SJSA1 (cell line): ENCODE results near the gene HOPX. TPM values are rescaled to one million over a fixed set of nuclear protein-coding genes. Genes with fewer than 3 reads are reported as not detected.
"Not testable (repeated sequence)": the region's sequence is repeated elsewhere in the genome, so short reads cannot be mapped to it uniquely, and the experiment has no call there.

ENCODE experiments used
- DNase-seq, 2 experiments: peaks; one replicate each; pipeline ENCODE4 v3.0.0-alpha.2; 2015 to 2020; ENCODE audit warnings: low spot score in 2 of 2, low read depth in 1 of 2
- H3K27ac ChIP-seq: fragments of 250-450 bp; sonication (Bioruptor Pico); 2 replicates; pipeline ENCODE4 v1.5.1; 2020; ENCODE audit warnings: mild to moderate bottlenecking, moderate library complexity
- H3K27me3 ChIP-seq: fragments of 250-450 bp; sonication (Bioruptor Pico); replicated peaks from 2 replicates; pipeline ENCODE4 v1.5.1; 2020; ENCODE audit warnings: mild to moderate bottlenecking, moderate library complexity
- H3K36me3 ChIP-seq: fragments of 250-450 bp; sonication (Bioruptor Pico); 2 replicates; pipeline ENCODE4 v1.5.1; 2020; ENCODE audit warnings: mild to moderate bottlenecking
- H3K4me1 ChIP-seq: fragments of 250-450 bp; sonication (Bioruptor Pico); replicated peaks from 2 replicates; pipeline ENCODE4 v1.6.1; 2021; ENCODE audit warnings: mild to moderate bottlenecking
- H3K4me3 ChIP-seq: fragments of 250-450 bp; sonication (Bioruptor Pico); 2 replicates; pipeline ENCODE4 v1.5.1; 2020; ENCODE audit warnings: mild to moderate bottlenecking
- H3K9me3 ChIP-seq: fragments of 250-450 bp; sonication (Bioruptor Pico); replicated peaks from 2 replicates; pipeline ENCODE4 v1.5.1; 2020; ENCODE audit warnings: mild to moderate bottlenecking
- total RNA-seq: library from RNA; depleted of rRNA; stranded (reverse); fragments of >200 nt; shearing (Covaris generic); gene quantifications from 2 replicates; pipeline ENCODE4 v1.2.3, GENCODE V29; 2014

HOPX gene
- total RNA-seq, 1 experiment from 2014 or later = 4.3 TPM

DNA sequence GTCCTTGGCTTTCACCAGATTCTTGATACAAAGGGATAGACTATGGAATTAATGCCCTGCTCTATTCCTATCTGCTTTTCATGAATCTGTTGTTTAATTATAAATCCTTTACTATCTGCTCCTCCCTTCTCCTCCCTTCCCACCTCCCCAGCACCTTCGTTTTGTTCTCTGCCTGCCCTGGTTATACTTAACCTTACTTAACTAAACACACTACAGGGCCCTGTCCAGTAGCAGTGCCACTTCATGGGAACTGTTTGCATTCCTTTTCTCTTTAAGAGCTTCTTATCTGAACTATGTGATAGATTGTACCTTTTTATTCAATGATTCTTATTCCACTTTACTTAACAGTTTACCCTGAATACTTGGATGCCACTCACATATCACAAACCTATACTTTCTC, 830 bp downstream of the HOPX start:
- Histone ChIP-seq H3K4me3 (no peak overlapping the region), H3K27ac (no peak overlapping the region), H3K27me3 (0 out of 2 replicates have a peak, but pooled peaks cover 3% of the 10 kb centered on the region), H3K4me1 (peaks cover 16% of the 10 kb centered on the region), H3K36me3 (no peaks in the 10 kb centered on the region), H3K9me3 (no peaks in the 10 kb centered on the region)
- DNase-seq = no peak

DNA sequence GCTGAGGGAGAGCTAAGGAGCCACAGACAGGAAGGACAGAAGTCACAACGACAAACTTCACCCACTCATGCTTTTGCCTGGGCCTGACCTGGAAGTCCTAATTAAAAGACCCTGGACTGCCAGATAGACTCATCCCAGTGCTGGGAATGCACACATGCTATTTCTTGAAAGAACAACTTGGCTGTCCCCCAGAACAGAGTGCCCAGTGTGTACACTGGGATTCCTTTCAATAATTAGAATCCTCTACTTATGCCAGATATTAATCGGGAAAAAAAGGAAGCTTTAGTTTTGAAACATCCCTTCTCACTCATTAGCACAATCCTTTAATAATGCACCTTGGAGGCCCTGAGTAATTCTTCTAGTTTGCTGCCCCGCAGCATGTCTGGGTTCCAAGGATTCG, 3.4 kb downstream of the HOPX start:
- H3K27ac ChIP-seq = no peak overlapping the region
- H3K4me3 ChIP-seq = no peak overlapping the region
- no peaks in the 10 kb centered on the region for H3K4me1 ChIP-seq
- H3K27me3 ChIP-seq = 0 out of 2 replicates have a peak, but pooled peaks cover 3% of the 10 kb centered on the region
- H3K36me3 ChIP-seq = no peaks in the 10 kb centered on the region
- no peaks in the 10 kb centered on the region for H3K9me3 ChIP-seq
- no peak for DNase-seq

DNA sequence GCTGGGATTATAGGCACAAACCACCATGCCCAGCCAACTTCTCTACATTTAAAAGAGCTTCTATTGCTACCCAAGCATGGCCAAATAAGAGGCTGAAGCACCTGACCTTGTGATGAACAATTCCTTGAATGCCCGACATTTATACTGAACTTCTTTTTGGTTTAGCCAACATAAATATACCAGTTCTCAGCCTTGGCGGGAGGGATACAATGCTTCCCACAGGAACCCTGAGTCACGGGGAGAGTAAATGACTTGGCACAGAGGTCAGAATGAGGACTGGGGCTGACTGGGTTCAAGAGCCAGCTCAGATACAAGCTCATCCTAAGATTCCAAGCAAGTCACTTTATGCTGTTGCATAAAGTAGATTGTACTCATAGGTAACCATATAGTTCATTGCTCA, 6.1 kb downstream of the HOPX start:
- H3K4me3 ChIP-seq = no peak overlapping the region
- no peak overlapping the region for H3K27ac ChIP-seq
- DNase-seq = peak in 1 of 2 experiments; percentile 21
- no peaks in the 10 kb centered on the region for H3K27me3 ChIP-seq
- H3K9me3 ChIP-seq = no peaks in the 10 kb centered on the region
- no peaks in the 10 kb centered on the region for H3K36me3 ChIP-seq
- no peaks in the 10 kb centered on the region for H3K4me1 ChIP-seq

DNA sequence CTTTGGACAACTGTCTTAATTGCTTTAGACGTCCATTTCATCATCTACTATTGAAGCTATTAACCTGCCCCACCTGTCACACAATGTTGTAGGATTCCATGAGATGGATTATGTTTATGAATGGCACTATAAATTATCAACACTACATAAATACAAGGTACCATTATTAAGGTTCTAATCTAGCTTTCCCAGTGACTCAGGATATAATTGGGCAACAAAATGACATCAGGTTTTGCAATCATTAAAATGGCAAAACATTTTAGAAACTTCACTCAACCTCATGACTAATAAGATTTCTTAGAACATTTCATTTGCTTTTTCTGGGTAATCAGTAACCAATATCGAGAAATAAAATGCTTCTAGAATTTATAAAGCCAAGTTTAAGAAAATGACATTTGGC, 9.2 kb downstream of the HOPX start:
- Histone ChIP-seq H3K36me3 (no peaks in the 10 kb centered on the region), H3K9me3 (peaks cover 4% of the 10 kb centered on the region; the same call in 1 of the 2 replicates), H3K27me3 (no peaks in the 10 kb centered on the region), H3K4me1 (no peaks in the 10 kb centered on the region), H3K27ac (no peak overlapping the region), H3K4me3 (no peak overlapping the region)
- DNase-seq = no peak

DNA sequence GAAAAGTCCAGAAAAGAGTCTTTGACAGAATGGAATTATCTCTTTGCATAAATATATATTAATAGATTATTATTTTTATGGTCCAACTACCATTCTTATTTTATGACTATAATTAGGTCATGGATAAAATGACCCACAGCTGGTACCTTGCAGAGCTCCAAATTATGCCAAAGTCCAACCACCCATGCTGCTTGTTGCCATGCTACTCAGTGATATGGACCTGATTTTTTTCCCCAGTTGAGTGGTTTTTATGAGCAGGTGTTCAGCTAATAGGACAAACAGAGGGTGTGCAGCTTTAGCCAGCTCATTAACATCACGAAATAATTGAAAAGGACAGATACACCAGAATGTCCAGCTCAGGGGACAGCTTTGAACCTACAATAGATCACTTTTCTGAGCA, 9.7 kb downstream of the HOPX start:
- no peaks in the 10 kb centered on the region for H3K27me3 ChIP-seq
- H3K9me3 ChIP-seq = peaks cover 4% of the 10 kb centered on the region; the same call in 1 of the 2 replicates
- H3K36me3 ChIP-seq = no peaks in the 10 kb centered on the region
- H3K4me3 ChIP-seq = no peak overlapping the region
- H3K4me1 ChIP-seq = no peaks in the 10 kb centered on the region
- no peak for DNase-seq
- no peak overlapping the region for H3K27ac ChIP-seq

DNA sequence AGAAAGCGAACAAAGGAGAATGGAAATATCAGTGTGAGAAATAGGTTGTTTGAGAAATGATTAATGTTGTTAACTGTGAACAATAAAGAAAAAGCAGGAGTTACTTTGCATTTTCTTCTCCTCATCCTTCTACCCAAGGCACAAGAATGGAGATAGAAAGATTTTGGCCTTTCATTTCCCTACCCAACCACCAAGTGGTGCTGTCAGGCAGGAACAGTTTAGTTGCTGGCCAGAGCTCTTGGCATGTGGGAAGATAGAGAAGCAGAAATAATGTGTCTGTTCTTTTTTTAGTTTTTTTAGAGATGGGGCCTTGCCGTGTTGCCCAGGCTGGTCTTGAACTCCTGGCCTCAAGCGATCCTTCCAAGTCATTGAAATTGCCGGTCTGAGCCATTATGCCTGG, 12.8 kb downstream of the HOPX start:
- Histone ChIP-seq H3K9me3 (peaks cover 4% of the 10 kb centered on the region; the same call in 1 of the 2 replicates), H3K27ac (no peak overlapping the region), H3K4me3 (no peak overlapping the region), H3K27me3 (no peaks in the 10 kb centered on the region), H3K4me1 (no peaks in the 10 kb centered on the region), H3K36me3 (no peaks in the 10 kb centered on the region)
- no peak for DNase-seq

DNA sequence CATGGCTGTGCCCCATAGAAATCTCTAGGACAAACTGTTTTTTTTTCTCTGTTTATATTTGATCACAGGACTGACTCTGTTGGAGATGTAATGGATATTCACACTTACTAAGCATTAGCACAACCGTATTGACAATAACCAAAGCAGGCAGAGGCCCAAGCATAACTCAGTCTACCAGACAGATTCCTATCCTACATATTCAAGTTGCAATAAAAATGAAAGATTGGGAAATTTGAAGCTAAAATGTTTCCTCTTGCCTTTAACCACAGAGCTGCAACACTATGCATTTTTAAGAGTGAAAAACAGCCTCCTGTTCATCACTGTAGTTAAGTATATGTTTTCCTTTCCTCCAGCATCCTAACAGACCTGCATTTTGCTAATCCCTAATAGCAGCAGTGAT, 13.7 kb downstream of the HOPX start:
- H3K27me3 ChIP-seq, H3K4me3 ChIP-seq, H3K4me1 ChIP-seq, DNase-seq, H3K36me3 ChIP-seq, H3K9me3 ChIP-seq, H3K27ac ChIP-seq: not testable (repeated sequence)

DNA sequence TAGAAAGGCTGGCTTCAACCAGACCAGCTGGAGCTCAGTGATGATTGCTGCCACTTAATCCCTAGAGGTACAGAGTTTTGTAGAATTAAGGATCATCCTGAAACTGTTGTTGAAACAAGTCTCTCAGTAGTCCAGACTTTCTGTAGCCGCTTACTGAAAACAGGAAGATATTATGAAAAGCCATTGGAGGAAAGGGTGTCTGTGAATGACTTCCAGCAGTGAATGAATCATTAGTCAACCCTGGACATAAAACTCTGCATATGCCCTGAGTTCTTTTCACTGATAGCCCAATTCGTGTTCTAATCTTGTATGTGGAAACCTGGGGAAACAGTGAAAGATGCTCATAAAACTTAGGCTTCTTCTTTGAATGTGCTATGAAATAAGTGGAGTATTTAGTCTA, 14.8 kb downstream of the HOPX start:
- Histone ChIP-seq H3K27me3 (no peaks in the 10 kb centered on the region), H3K4me3 (no peak overlapping the region), H3K9me3 (peaks cover 4% of the 10 kb centered on the region; the same call in 1 of the 2 replicates), H3K27ac (no peak overlapping the region), H3K36me3 (no peaks in the 10 kb centered on the region), H3K4me1 (no peaks in the 10 kb centered on the region)
- DNase-seq = no peak

DNA sequence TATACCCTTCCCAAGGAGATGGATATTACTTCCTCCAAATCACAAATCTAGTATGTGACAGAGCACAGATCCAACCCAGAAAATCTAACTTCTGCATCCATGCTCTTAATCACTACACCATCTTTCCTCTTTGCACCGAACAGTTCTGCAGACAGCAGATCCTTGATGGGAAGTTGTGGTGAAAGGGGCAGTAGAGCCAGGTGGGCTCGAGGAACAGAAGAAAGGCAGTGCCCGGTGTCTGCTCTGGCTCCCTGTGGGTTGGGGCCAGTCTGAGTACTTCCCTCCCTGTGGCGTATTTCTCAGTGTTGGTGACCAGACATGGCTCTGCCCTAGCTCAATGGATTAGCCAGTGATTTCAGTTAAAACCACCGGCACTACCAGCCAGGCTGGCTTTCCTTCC, 15.3 kb downstream of the HOPX start:
- no peak for DNase-seq
- H3K27me3 ChIP-seq = no peaks in the 10 kb centered on the region
- H3K9me3 ChIP-seq = peaks cover 4% of the 10 kb centered on the region; the same call in 1 of the 2 replicates
- H3K36me3 ChIP-seq = no peaks in the 10 kb centered on the region
- no peaks in the 10 kb centered on the region for H3K4me1 ChIP-seq
- H3K4me3 ChIP-seq = no peak overlapping the region
- no peak overlapping the region for H3K27ac ChIP-seq

DNA sequence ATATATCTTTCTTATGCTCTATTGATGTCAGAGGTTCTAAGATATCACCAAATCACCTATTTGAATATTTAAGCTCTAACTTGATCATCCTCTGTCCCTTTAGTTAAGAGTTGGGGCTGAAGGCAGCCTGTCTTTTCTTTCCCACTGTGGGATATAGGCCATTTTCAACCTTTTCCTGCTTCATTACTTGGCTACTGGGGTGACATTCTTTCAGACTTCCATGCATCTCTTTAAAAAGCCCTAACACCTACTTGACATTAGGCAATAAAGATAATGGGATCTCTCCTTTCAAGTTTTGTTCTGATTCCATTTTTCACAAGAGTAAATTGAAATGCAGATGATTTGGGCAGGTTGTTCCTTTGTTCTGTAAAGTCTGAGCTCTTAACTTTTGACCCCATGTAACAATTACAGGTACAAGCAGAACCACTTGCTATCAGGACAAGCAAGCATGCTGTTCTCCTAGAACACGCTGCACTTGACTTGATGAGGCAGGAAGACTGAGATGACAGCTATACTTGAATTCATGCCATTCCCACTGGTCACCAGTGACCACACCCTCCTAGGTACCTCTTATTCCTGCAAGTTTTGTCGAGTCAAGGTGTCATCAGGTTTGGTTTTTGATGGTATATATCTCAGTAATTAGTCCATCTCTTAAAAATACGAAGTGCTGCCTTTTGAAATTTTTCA, 18.2 kb downstream of the HOPX start:
- Histone ChIP-seq H3K4me1 (no peaks in the 10 kb centered on the region; the same call in 1 of the 2 replicates), H3K27me3 (peaks cover 6% of the 10 kb centered on the region; the same call in 1 of the 2 replicates), H3K9me3 (no peaks in the 10 kb centered on the region; the same call in 1 of the 2 replicates), H3K4me3 (no peak overlapping the region), H3K27ac (no peak overlapping the region), H3K36me3 (no peaks in the 10 kb centered on the region)
- no peak for DNase-seq

DNA sequence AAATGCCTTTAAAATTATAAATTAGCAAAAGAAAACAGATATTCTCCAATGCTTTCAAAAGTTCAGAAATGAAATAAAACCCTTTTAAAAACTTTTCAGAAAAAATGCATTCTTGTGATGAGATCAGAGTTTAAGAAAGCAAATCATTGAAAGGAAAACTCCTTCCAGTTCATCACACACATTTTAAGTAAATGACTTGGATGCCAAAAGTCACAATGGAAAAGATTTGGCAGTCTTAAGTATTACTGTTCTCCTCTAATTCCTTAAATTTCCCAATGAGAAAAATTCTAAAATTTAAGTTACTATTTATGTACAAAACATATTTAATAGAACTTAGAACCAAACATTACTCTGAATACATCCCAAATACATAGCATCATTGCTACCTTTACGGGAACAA, 21.1 kb downstream of the HOPX start:
- no peak overlapping the region for H3K4me3 ChIP-seq
- no peak for DNase-seq
- no peaks in the 10 kb centered on the region for H3K9me3 ChIP-seq
- no peaks in the 10 kb centered on the region for H3K36me3 ChIP-seq
- peaks cover 11% of the 10 kb centered on the region for H3K27me3 ChIP-seq
- no peak overlapping the region for H3K27ac ChIP-seq
- H3K4me1 ChIP-seq = peaks cover 11% of the 10 kb centered on the region

DNA sequence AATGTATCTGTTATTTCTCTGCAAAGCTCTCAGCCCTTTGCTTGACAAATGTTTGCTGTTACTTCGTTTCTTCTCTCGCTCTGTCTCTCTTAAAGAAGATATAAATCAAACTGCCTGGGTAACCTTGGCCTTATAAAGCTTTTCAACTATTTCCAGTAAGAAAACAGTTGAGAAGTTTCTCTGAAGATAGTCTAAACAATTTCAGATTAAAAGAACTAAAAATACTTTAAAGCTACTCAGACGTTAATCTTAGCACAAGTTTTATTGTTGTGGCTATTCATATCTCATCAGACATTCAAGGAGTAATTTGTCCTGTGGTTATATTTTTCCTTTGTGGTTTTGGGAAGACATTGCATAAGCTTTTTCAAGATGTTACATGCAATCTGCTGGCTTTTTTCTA, 22.6 kb downstream of the HOPX start:
- peaks cover 12% of the 10 kb centered on the region for H3K4me1 ChIP-seq
- no peak overlapping the region for H3K4me3 ChIP-seq
- DNase-seq = peak in 1 of 2 experiments; percentile 18
- H3K36me3 ChIP-seq = no peaks in the 10 kb centered on the region
- no peaks in the 10 kb centered on the region for H3K9me3 ChIP-seq
- H3K27ac ChIP-seq = no peak overlapping the region
- H3K27me3 ChIP-seq = peaks cover 13% of the 10 kb centered on the region

DNA sequence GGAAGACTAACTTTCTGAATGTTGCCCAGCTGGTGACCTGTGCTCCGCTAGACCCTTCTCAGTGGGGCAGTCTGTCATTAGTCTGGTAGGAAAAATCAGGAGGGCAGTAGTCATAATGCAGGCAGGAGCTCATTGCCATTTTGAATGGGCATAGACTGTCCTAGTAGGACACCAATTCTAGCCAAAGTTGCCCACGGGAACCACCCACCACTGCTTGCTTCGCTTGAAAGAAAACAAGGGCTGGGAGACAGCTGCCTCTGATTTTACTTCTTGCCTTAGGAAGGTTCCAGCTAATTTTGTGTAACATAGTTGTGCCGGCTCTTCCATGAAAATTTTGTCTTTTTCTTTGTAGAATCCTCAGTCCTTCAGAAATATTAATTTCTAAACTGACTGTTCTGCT, 23.3 kb downstream of the HOPX start:
- peaks cover 15% of the 10 kb centered on the region for H3K4me1 ChIP-seq
- H3K4me3 ChIP-seq = no peak overlapping the region
- no peak for DNase-seq
- peaks cover 13% of the 10 kb centered on the region for H3K27me3 ChIP-seq
- H3K27ac ChIP-seq = no peak overlapping the region
- H3K36me3 ChIP-seq = no peaks in the 10 kb centered on the region
- H3K9me3 ChIP-seq = no peaks in the 10 kb centered on the region

DNA sequence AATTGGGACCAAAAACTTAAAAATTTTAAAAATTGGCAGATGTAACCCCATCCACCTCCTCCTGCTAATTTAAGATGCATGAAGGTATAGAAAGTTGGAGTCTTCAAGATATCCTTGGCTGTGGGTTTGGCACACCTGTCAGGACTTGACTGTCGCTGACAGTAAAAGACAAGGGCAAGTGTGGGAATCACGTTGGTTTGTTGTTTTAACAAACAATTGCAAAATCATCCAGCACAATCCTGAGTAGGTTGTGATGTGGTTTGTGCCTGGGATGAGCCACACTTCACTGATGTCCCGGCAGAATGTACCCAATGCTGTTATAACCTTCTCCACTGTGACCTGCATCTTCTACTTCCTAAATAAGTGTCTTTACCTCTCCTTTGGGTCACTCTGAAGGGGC, 24.0 kb downstream of the HOPX start:
- Histone ChIP-seq H3K9me3 (no peaks in the 10 kb centered on the region), H3K27ac (no peak overlapping the region), H3K36me3 (no peaks in the 10 kb centered on the region), H3K4me1 (peaks cover 15% of the 10 kb centered on the region), H3K4me3 (no peak overlapping the region), H3K27me3 (peaks cover 13% of the 10 kb centered on the region)
- DNase-seq = no peak

DNA sequence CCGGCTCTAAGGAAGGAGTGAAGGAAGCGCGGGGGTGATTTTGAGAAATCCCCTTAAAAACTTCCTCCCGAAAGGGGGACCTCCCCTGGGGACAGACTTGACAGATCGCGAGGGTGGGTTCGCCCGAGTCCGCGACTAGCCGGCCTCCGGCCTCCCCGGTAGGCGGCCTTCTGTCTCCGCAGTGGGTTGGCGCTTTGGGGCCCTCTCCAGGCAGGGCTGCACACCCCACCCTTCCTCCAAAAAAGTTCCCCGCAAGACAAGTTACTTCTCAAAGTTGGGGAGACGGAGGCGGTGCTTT, 24.8 kb downstream of the HOPX start:
- H3K27ac ChIP-seq = no peak overlapping the region
- H3K9me3 ChIP-seq = no peaks in the 10 kb centered on the region
- DNase-seq = peak in 1 of 2 experiments; percentile 32
- H3K36me3 ChIP-seq = no peaks in the 10 kb centered on the region
- H3K4me3 ChIP-seq = peak overlapping the region; percentile 45
- H3K4me1 ChIP-seq = peaks cover 15% of the 10 kb centered on the region
- H3K27me3 ChIP-seq = peaks cover 13% of the 10 kb centered on the region
